ENCODE results near the gene FLYWCH1.

The FLYWCH1 gene

DNA sequence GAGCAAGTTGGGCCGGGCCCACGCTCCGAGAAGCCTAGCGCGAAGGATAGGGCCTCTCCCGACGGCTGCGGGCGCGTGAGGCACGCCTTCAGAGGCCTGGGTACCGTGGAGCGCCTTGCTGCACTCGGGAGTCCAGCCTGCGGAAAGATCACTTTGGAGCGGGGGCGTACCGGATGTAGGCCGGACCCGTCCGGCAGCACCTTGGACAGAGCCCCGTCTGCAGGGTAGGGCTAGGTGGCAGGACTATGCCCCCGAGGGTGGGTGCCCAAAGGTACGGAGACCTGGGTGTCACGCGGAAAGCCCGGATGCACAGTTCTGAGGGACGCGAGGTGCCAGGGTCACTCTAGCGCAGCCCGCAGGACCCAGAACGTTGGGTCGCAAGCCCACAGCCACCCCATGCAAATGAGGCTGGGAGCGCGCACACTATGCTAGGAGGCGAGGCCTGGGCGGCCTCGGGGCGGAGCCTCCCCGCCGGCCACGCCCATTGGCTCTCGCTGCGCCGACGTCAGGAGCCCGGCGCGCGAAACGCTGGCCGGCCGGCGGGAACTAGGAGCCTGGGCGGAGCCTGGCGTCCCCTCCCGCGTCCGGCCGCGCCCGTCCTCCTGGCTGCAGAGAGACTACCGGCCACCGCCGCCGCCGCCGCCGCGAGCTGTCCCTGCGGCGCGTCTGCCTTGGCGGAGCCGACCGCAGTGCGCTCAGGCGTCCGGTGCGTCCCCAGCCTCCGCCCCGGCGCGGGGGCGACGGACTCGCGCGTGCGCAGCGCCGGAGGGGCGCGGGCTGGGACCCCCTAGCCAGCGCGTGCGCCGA, 57.2 kb downstream of the FLYWCH1 start, which contains the start of gene PAQR4:
TSS of gene PAQR4 (plus strand) at position 611 of the 807 bp plus-strand sequence. CDS start 327 bp downstream, outside the sequence.
- peak; percentile 86 for DNase-seq (ENCODE audit: low spot score)

DNA sequence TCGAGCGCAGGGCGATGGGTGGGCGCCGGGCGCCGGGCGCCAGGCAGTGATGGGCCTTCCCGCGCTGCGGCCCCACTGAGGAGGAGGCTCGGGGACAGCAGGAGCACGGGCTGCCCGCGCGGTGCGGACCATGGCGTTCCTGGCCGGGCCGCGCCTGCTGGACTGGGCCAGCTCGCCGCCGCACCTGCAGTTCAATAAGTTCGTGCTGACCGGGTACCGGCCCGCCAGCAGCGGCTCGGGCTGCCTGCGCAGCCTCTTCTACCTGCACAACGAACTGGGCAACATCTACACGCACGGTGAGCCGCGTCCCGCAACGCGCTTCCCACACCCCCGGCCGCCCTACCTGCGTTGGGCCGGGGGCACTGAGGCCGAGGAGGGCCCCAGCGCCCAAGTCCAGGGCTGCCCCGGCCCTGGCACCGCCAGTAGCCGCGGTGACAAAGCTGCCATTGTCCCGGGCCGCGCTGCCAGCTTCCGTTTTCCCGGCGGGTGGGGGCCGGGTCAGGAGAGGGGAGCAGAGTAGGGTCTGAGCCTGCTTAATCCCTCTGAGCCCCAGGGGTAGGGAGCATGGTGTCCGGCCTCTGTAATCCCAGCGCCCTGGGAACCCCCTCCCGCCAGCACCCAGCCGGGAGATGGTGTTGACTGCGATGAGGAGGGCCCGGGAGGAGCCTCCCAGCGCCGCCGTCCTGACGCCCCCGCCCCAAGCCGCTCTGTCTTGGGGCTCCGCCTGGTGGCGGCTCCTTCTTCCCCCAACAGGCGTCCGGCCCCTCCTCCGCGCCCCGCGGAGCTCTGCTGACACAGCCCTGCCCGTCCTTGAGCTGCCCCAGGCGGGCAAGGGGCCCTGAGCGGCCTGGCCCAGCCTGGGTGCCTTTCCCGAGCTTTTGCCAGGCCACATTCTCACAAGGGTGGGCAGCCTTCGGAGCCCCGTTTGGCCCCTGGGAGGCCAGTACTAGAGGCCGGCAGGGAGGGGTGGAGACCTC, 58.1 kb downstream of the FLYWCH1 start:
- DNase-seq (ENCODE audit: low spot score): no peak

DNA sequence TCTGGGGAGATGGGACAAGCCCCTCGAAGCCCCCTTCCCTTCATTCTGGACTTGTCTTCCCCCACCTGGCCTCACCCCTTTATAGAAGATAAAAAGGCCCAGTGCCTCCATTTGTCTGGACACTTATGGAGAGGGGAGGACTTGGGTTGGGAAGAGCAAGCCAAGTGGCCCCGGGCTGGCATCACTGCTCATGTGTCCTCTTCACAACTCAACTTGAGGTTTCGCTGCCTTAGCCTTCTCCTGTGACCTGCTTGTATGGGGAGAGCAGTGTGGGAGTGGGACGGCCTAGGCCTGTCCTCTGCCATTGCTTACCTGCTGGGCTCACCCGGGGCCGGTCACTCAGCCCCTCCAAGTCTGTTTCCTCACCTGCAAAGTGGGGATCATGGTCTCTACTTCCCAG, 58.8 kb downstream of the FLYWCH1 start:
- DNase-seq (ENCODE audit: low spot score): no peak

DNA sequence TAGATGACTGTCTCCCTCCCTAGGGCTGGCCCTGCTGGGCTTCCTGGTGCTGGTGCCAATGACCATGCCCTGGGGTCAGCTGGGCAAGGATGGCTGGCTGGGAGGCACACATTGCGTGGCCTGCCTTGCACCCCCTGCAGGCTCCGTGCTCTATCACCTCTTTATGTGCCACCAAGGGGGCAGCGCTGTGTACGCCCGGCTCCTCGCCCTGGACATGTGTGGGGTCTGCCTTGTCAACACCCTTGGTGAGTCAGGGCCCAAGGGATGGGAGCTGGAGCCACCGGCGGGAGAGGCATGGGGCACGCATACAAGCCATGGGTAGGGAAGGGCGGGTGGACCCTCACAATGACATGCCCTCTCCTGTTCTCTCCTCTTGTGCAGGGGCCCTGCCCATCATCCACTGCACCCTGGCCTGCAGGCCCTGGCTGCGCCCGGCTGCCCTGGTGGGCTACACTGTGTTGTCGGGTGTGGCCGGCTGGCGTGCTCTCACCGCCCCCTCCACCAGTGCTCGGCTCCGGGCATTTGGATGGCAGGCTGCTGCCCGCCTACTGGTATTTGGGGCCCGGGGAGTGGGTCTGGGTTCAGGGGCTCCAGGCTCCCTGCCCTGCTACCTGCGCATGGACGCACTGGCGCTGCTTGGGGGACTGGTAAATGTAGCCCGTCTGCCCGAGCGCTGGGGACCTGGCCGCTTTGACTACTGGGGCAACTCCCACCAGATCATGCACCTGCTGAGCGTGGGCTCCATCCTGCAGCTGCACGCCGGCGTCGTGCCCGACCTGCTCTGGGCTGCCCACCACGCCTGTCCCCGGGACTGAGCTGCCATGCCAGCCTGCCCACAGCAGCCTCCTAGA, 59.6 kb downstream of the FLYWCH1 start:
- DNase-seq (ENCODE audit: low spot score): no peak

DNA sequence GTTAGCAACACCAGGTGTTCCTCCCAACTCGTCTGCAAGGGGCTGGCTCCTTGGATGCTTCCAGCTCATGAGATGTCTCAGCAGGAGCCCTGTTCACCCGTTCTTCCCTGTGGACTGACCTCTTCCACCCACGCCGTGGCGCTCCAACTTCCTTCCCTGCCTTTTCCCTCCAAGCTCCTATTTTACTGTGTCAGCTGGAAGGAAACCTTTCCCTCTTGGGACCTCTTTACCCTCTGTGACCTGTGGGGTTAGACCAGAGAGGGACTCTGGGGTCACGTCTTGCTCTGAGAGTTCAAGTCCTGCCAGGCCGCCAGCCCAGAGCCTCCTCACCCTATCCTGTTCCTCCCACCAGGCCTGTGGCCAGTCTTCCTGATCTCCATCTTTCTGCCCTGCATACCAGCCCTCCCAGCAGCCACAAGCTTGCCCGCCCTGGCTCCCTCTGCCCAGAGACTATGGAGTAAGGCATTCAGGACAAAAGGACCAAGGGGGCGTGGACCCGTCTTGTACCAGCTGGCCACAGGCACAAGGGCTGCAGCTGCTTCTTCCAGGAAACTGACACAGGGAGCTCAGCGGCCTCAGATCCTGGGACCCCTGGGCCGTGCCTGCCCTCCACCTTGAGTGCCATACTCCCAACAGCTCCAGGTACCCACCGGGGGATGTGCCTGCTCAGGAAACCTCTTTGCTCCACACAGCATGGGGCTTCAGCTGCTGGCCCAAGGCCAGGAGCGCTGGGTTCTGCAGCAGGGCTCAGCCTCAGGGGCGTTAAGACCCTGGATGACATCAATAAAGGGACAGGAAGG, 60.5 kb downstream of the FLYWCH1 start:
- no peak for DNase-seq (ENCODE audit: low spot score)

DNA sequence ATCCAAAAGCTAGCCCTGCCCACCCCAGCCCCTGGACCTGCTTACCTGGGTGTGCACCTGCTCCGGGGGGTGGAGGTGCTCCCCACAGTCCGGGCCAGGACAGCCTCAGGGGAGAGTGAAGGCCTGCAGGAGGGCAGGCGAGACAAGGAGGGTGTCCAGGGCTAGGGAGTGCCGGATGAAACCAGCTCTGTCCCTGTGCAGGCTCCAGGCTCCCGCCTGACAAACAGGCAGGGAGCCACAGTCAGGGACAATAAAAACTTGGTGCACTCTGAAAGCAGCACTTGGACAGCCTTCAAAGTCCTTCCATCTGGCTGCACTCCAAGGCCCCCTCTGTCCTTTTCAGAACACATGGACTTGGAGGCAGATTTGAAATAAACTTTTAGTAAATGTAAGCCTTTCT, 61.4 kb downstream of the FLYWCH1 start:
- DNase-seq (ENCODE audit: low spot score): no peak

DNA sequence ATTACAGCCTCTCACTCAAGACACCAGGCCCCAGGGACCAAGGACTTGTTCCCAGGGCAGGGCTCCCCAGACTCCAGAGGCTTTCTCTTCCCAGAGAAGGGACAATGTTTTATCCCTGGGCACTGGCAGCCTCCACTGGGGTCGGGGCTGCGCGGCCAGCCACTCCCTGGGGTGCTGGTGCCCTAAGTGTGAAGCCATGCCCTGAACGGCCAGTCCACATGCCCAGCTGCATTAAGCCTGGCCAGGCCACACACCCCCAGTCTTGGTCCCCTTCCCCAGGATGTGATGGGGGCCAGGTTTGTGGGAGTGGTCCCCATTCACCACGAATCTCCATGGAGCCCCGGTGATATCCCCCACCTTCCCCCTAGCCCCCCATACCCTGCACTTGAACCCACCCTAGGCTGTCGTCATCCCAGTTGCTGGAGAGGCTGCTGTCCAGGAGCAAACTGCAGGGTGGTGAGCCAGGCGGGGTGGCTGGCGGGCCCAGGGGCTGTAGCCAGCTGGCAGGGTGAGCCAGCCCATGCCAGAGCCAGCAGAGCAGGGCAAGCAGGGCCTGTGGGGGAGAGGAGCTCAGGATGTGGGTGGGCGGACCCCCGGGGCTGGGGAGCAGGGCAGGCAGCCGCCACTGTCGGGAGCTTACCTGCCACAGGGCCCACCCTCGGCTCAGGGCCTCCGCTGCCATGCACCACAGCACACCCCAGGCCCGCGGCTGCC, 62.0 kb downstream of the FLYWCH1 start:
- no peak for DNase-seq (ENCODE audit: low spot score)

DNA sequence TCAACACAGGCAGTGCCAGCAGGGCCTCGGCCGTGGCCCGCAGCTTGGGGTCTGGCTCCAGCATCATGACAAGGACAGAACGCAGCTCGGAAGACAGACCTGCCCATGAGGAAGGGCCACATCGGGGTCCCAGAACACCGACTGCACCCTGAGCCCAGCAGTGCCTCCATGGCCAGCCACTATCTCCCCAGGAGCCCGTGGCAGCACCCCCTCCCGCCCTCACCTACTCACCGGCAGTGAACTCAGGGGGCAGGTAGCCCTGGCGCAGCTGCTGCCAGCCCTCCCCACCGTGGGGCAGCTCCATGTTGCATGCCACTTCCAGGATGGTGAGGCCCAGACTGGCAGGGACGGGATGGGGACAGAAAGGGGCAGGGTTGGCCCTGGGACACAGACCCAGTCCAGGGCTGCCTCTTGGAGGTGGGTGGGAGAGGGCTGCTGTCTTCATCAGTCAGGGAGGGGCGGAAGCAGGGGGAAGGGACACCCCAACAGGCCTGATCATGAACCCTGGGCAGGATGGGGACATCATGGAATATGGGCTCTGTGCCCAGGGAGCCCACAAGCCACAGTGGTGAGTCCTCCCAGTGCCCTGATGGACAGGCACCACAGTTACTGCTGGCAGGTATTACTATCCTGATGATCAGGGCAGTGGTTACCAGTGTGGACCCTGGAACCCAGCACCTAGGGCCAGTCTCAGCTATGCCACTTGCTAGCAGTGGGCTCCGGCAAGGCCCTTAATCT, 62.8 kb downstream of the FLYWCH1 start:
- no peak for DNase-seq (ENCODE audit: low spot score)

DNA sequence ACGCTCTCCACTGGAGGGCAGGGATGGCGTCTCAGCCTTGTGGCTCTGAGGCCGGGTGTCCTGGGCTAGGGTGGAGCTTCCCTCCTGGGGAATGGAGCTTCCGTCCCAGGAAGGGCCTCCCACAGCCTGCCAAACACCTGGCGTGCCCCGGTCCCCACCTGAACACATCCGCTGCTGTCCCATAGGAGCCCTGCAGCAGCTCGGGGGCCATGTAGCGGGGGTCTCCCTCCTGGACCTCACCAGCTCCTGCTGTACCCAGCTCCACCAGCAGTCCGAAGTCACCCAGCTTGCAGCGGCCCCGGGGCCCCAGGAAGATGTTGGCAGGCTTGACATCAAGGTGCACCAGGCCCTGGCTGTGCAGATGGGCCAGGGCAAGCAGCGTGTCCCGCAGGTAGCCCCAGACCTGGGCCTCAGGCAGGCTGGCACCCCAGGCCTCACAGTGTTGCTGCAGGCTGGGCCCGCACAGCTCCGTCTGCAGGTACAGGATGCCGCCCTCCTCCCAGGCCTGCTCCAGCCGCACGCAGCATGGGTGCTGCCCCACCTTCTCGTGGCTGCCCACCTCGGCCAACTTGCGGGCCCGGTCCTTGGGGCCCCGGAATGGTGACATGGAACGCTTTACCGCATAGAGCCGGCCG, 63.5 kb downstream of the FLYWCH1 start:
- DNase-seq (ENCODE audit: low spot score): no peak

DNA sequence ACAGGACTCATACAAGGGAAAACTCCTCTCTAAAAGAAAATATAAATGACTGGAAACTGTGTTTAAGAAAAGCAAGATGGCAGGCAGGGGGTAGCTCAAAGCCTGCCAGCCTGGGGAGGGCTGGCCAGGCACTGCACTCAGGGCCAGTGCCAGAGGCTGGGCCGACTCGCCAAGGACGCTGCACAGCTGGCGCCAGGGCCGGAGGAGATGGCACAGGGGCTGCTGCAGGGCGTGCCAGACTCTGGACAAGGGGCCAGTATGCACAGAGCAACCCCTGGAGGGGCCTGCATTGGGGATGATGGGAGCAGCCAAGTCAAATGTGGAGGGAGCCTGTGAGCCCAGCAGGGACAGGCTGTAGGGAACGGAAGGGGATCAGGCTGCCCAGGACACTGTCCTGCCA, 64.5 kb downstream of the FLYWCH1 start:
- DNase-seq (ENCODE audit: low spot score): no peak

DNA sequence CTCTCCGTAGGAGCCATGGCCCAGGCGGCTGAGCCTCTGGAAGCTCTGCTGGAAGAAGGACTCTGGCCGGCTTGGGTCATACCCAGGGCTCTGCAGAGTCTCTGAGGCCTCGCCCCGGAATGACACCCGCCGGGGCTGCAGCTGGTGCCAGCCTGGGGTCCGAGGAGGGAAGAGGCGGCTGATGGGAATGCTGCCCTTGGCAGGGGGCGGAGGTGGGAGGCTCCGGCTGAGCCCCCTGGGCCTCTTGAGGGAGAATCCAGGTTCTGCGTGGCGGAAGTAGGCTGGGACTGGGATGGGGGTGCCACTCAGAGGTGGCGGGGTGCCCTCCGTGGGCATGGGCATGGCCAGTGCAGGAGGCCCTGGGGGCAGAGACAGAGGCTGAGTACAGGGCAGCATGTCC, 64.9 kb downstream of the FLYWCH1 start:
- no peak for DNase-seq (ENCODE audit: low spot score)

DNA sequence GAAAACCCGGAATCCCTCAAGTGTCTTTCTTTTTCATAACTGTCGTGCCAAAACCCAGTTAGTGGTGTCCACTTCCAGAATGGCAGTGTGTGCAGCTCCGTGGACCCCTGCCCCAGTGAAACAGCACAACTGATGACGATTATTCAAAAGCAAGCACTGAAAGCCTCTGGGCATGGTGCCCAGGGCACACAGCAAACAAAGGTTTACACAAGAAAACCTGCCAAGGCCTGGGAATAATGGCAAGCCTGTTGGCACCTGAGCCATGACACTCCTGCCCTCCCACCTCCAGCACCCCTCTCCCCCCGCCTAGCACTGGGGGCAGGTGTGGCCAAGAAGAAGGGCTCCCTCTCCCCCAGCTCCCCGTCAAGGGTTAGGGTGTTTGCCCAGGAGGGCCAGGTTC, 65.7 kb downstream of the FLYWCH1 start:
- DNase-seq (ENCODE audit: low spot score): no peak

DNA sequence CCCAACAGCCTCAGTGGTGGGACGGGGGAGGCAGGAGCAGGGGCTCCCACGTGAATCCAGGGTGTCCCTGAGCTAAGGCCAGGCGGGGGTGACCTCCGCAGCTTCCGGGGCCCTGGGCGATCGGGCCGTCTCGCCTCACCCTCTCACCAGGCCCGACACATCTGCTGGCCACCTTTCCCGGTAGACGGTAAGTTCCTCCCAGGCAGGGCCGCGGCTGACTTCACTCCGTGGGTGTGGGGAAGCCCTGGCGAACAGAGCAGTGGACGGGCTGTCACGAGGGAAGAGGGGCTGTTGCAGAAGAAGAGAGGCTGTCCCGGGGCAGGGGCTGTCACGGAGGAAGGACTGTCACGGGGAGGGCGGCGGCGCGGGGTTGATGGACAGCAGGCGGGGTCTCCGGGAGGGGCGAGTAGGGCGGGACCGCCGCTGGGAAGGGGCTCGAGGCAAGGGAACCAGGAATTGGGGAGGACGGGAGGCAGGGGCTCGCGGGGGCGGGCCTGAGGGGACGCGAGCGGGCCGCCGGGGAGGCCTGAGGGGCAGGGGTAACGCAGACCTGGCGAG, 68.0 kb downstream of the FLYWCH1 start:
- no peak for DNase-seq (ENCODE audit: low spot score)

DNA sequence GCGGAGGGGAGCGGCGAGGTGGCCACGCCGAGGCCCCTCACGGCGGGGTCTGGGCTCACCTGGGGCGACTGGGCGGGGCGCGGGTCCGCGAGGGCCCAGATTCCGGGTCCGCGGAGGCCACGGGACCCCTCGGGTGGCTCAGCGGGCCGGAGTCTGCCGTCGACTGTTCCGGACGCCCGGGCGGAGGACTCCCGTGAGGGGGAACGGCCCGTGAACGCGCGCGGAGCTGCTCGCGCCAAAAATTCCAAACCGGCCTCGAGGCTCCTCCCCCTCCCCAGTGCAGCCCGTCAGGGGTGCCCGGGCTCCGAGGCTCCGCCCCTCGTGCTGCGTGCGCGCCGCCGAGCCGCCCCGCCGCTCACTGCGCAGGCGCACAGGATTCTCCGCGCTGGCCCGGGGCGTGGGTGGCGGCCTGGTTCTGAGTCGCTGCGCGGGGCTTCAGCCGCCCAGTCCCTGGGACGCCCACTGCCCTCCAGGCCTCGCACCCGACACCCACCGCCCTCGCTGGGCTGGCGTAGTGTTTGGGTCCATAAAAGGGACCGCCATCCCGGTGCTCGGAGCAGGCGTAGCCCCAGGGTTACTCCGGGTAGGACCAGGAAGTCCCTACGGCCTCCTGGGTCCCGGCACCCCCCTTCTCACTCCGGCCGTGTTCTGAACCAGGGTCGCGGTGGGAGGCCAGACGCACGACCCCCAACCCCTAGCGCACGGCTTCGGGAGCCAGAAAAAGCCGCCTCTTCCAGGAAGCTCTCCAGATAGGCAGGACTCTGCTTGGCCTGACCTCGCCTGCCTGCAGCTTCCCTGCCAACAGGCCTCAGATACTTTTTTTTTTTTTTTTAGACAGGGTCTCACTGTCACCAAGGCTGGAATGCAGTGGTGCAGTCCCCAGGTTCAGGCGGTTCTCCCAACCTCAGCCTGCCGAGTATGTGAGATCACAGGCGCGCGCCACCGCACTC, 68.8 kb downstream of the FLYWCH1 start, which contains the start of gene PKMYT1:
TSS of gene PKMYT1 (minus strand) at position 220 of the 950 bp plus-strand sequence. CDS start 789 bp downstream, outside the sequence.
- peak; percentile 82 for DNase-seq (ENCODE audit: low spot score)

DNA sequence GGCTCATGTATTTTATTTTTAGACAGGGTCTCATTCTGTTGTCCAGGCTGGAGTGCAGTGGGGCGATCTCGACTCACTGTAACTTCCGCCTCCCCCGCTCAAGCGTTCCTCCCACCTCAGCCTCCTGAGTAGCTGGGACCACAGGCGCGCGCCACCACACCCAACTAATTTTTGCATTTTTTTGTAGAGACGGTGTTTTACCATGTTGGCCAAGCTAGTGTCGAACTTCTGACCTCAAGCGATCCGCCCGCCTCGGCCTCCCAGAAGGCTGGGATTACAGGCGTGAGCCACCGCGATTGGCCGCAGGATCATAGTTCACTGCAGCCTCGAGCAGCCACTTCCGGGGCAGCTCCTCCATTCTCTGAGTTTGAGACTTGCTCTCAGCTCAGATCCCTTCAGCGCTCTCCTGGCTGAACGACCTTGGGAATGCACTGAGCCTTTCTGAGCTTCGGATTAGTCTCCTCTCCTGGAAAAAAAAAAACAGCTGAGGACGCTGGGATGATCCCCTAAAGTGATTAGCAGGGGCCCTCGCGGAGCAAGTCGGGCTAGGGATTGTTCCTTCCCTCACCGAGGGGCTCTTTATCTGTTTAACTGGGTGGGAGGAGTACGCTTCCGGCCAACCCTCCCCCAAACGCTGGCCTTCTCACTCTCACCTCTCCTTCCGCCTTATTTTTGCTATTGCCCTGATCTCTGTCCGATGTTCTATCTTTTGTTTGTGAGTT, 69.6 kb downstream of the FLYWCH1 start:
- no peak for DNase-seq (ENCODE audit: low spot score)

DNA sequence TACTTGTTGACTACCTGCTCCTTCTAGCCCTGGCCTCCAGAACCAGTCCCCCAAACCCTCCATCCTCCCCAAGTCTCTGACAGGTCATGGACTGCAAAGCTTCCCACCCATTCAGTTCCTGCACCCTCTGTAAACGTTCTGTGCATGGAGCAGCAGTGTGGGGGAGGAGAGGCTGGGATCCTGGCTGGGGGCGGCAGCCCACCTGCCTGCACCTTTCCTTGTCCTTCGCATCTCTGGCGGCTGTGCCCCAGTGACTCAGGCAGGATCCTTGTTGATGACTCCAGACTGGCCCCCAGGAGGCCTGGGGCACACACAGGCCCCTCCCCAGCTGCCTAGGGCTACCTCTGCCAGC, 70.1 kb downstream of the FLYWCH1 start:
- DNase-seq (ENCODE audit: low spot score): no peak

DNA sequence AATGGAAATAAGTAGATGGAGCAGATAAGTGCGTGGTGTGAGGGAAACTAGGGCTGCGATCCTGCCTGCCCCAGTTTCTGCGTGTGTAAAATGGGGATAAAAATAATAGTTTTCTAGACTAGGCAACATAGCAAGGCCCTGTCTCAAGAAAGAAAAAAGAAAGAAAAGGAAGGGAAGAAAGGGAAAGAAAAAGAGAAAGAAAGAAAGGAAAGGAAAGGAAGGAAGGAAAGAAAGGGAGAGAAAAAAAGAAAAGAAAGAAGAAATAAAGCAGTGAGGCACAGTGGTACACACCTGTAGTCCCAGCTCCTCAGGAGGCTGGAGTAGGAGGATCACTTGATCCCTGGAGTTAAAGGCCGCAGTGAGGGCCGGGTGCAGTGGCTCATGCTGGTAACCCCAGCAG, 70.7 kb downstream of the FLYWCH1 start:
- no peak for DNase-seq (ENCODE audit: low spot score)

Measured in cerebellar cortex (tissue), 1 donor.